ENCODE results near the gene C6orf132.

C6orf132 gene

GRCh38 chr6:42140032-42140431 lies 2.4 kb downstream of the C6orf132 start:
- Histone ChIP-seq H3K4me2 (ENCODE audit: low read depth, low read length, poor library complexity, severe bottlenecking) (no peak overlapping the region), H2AFZ (ENCODE audit: low read length) (no peak overlapping the region), H3K4me3 (ENCODE audit: low read length, poor library complexity, severe bottlenecking) (no peak overlapping the region), H3F3A (ENCODE audit: low read depth) (no peaks in the 10 kb centered on the region), H4K20me1 (ENCODE audit: insufficient read depth, low read length, poor library complexity, severe bottlenecking) (no peaks in the 10 kb centered on the region), H3K79me2 (ENCODE audit: insufficient read depth, low read length) (no peaks in the 10 kb centered on the region), H3K9me3 (ENCODE audit: insufficient read depth, low read depth, low read length) (no peaks in the 10 kb centered on the region), H3K9ac (ENCODE audit: low read depth, low read length, poor library complexity, severe bottlenecking) (no peak overlapping the region), H3K9me2 (replicated peaks; ENCODE audit: low read depth, low read length) (no peaks in the 10 kb centered on the region), H3K4me1 (ENCODE audit: insufficient read depth, low read length, poor library complexity, severe bottlenecking) (no peaks in the 10 kb centered on the region), H3K27me3 (ENCODE audit: insufficient read depth, low read length, poor library complexity, severe bottlenecking) (no peaks in the 10 kb centered on the region), H3K36me3 (ENCODE audit: insufficient read depth, low read length) (no peaks in the 10 kb centered on the region)
- TF ChIP-seq, protein P1, sequence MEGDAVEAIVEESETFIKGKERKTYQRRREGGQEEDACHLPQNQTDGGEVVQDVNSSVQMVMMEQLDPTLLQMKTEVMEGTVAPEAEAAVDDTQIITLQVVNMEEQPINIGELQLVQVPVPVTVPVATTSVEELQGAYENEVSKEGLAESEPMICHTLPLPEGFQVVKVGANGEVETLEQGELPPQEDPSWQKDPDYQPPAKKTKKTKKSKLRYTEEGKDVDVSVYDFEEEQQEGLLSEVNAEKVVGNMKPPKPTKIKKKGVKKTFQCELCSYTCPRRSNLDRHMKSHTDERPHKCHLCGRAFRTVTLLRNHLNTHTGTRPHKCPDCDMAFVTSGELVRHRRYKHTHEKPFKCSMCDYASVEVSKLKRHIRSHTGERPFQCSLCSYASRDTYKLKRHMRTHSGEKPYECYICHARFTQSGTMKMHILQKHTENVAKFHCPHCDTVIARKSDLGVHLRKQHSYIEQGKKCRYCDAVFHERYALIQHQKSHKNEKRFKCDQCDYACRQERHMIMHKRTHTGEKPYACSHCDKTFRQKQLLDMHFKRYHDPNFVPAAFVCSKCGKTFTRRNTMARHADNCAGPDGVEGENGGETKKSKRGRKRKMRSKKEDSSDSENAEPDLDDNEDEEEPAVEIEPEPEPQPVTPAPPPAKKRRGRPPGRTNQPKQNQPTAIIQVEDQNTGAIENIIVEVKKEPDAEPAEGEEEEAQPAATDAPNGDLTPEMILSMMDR (conservative IDR thresholded peaks at IDR 0.05; ENCODE audit: low read length), result no peak
- no peak for TF ChIP-seq EZH2phosphoT487 (IDR thresholded peaks at IDR 0.05; ENCODE audit: borderline replicate concordance)

GRCh38 chr6:42138630-42139619 lies 3.5 kb downstream of the C6orf132 start:
- Histone ChIP-seq H3K79me2 (ENCODE audit: insufficient read depth, low read length) (no peaks in the 10 kb centered on the region), H3K4me3 (ENCODE audit: low read length, poor library complexity, severe bottlenecking) (no peak overlapping the region), H3K4me1 (ENCODE audit: insufficient read depth, low read length, poor library complexity, severe bottlenecking) (no peaks in the 10 kb centered on the region)

DNA sequence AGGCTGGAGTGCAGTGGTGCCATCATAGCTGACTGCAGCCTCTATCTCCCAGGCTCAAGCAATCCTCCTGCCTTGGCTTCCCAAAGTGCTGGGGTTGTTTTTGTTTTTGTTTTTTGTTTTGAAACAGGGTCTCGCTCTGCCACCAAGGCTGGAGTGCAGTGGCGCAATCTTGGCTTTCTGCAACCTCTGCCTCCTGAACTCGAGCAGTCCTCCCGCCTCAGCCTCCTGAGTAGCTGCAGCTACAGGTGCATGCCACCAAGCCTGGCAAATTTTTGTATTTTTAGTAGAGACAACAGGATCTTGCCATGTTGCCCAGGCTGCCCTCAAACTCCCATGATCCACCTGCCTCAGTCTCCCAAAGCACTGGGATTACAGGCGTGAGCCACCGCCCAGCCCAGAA lies 4.2 kb downstream of the C6orf132 start:
- Histone ChIP-seq H3K27me3 (ENCODE audit: insufficient read depth, low read length, poor library complexity, severe bottlenecking) (no peaks in the 10 kb centered on the region), H3K4me2 (ENCODE audit: low read depth, low read length, poor library complexity, severe bottlenecking) (no peak overlapping the region), H3K9me3 (ENCODE audit: insufficient read depth, low read depth, low read length) (no peaks in the 10 kb centered on the region), H3K9me2 (replicated peaks; ENCODE audit: low read depth, low read length) (no peaks in the 10 kb centered on the region), H2AFZ (ENCODE audit: low read length) (no peak overlapping the region), H3K79me2 (ENCODE audit: insufficient read depth, low read length) (no peaks in the 10 kb centered on the region), H3K9ac (ENCODE audit: low read depth, low read length, poor library complexity, severe bottlenecking) (no peak overlapping the region), H3K4me1 (ENCODE audit: insufficient read depth, low read length, poor library complexity, severe bottlenecking) (no peaks in the 10 kb centered on the region), H3K36me3 (ENCODE audit: insufficient read depth, low read length) (no peaks in the 10 kb centered on the region), H3F3A (ENCODE audit: low read depth) (no peaks in the 10 kb centered on the region), H3K4me3 (ENCODE audit: low read length, poor library complexity, severe bottlenecking) (no peak overlapping the region), H4K20me1 (ENCODE audit: insufficient read depth, low read length, poor library complexity, severe bottlenecking) (no peaks in the 10 kb centered on the region)
- TF ChIP-seq, protein P1 (conservative IDR thresholded peaks at IDR 0.05; ENCODE audit: low read length), result no peak
- no peak for TF ChIP-seq EZH2phosphoT487 (IDR thresholded peaks at IDR 0.05; ENCODE audit: borderline replicate concordance)

More at GRCh38 chr6:42138630-42139619, 3.5 kb downstream of the C6orf132 start:
- TF ChIP-seq, protein P1 (conservative IDR thresholded peaks at IDR 0.05; ENCODE audit: low read length), result no peak
- TF ChIP-seq EZH2phosphoT487 (IDR thresholded peaks at IDR 0.05; ENCODE audit: borderline replicate concordance), result no peak
- H3K9ac ChIP-seq (ENCODE audit: low read depth, low read length, poor library complexity, severe bottlenecking), result no peak overlapping the region
- no peaks in the 10 kb centered on the region for H3K9me2 ChIP-seq (replicated peaks; ENCODE audit: low read depth, low read length)
- no peaks in the 10 kb centered on the region for H3F3A ChIP-seq (ENCODE audit: low read depth)
- no peaks in the 10 kb centered on the region for H4K20me1 ChIP-seq (ENCODE audit: insufficient read depth, low read length, poor library complexity, severe bottlenecking)
- H3K9me3 ChIP-seq (ENCODE audit: insufficient read depth, low read depth, low read length), result no peaks in the 10 kb centered on the region
- H3K36me3 ChIP-seq (ENCODE audit: insufficient read depth, low read length), result no peaks in the 10 kb centered on the region
- H3K4me2 ChIP-seq (ENCODE audit: low read depth, low read length, poor library complexity, severe bottlenecking), result no peak overlapping the region
- no peak overlapping the region for H2AFZ ChIP-seq (ENCODE audit: low read length)
- no peaks in the 10 kb centered on the region for H3K27me3 ChIP-seq (ENCODE audit: insufficient read depth, low read length, poor library complexity, severe bottlenecking)

Data from Loucy (cell line).